Muscle layer of colon (tissue), 2 donors: ENCODE results near the gene EEF1A1.
"Not testable (repeated sequence)": the region's sequence is repeated elsewhere in the genome, so short reads cannot be mapped to it uniquely, and the experiment has no call there.

Source experiments
- H3K27ac ChIP-seq: one replicate; pipeline ENCODE4 v1.7.0; 2013; ENCODE audit warnings: low read depth, mild to moderate bottlenecking, low read length, moderate library complexity
- H3K27me3 ChIP-seq, 2 donors: one replicate each; pipeline ENCODE4 v1.7.0; 2013; ENCODE audit warnings: low read length in 2 of 2, mild to moderate bottlenecking in 2 of 2; ENCODE audit not compliant: insufficient read depth in 2 of 2, control insufficient read depth in 1 of 2
- H3K36me3 ChIP-seq: one replicate; pipeline ENCODE4 v1.7.0; 2013; ENCODE audit warnings: mild to moderate bottlenecking, low read length; ENCODE audit not compliant: insufficient read depth
- H3K4me1 ChIP-seq: one replicate; pipeline ENCODE4 v1.7.0; 2013; ENCODE audit warnings: mild to moderate bottlenecking, low read length; ENCODE audit not compliant: insufficient read depth
- H3K4me3 ChIP-seq, 2 donors: one replicate each; pipeline ENCODE4 v1.7.0; 2013; ENCODE audit warnings: low read length in 2 of 2, low read depth in 1 of 2, mild to moderate bottlenecking in 1 of 2, moderate library complexity in 1 of 2
- H3K9ac ChIP-seq: one replicate; pipeline ENCODE4 v1.7.0; 2013; ENCODE audit warnings: low read length
- H3K9me3 ChIP-seq: one replicate; pipeline ENCODE4 v1.7.0; 2013; ENCODE audit warnings: mild to moderate bottlenecking, low read length
- donor health status: abdominal sarcoma.
- donor health status: Adenocarcinoma of cecum.

EEF1A1 gene

GRCh38 chr6:73515204-73515655, 5.6 kb downstream of the EEF1A1 start:
- Histone ChIP-seq H3K4me1 (peaks cover 39% of the 10 kb centered on the region), H3K36me3 (peaks cover 46% of the 10 kb centered on the region), H3K9me3 (no peaks in the 10 kb centered on the region), H3K4me3 (no peak overlapping the region), H3K27ac (no peak overlapping the region), H3K9ac (no peak overlapping the region), H3K27me3 (no peaks in the 10 kb centered on the region)

- Histone ChIP-seq H3K36me3 (peaks cover 45% of the 10 kb centered on the region), H3K9ac (no peak overlapping the region), H3K9me3 (no peaks in the 10 kb centered on the region), H3K4me1 (peaks cover 39% of the 10 kb centered on the region), H3K27me3 (no peaks in the 10 kb centered on the region), H3K4me3 (no peak overlapping the region), H3K27ac (no peak overlapping the region)
Observed at GRCh38 chr6:73514746-73515110, 6.1 kb downstream of the EEF1A1 start.

- Histone ChIP-seq H3K4me1 (peaks cover 26% of the 10 kb centered on the region), H3K27ac (no peak overlapping the region), H3K36me3 (peaks cover 32% of the 10 kb centered on the region)
Observed at GRCh38 chr6:73513496-73513854, 7.4 kb downstream of the EEF1A1 start.

GRCh38 chr6:73511796-73512195, 9.0 kb downstream of the EEF1A1 start:
- Histone ChIP-seq H3K27ac (no peak overlapping the region), H3K4me3 (no peak overlapping the region), H3K9me3 (no peaks in the 10 kb centered on the region), H3K36me3 (peaks cover 20% of the 10 kb centered on the region), H3K9ac (no peak overlapping the region), H3K27me3 (no peaks in the 10 kb centered on the region), H3K4me1 (peaks cover 17% of the 10 kb centered on the region)

More at GRCh38 chr6:73513496-73513854, 7.4 kb downstream of the EEF1A1 start:
- Histone ChIP-seq H3K4me3 (no peak overlapping the region), H3K27me3 (no peaks in the 10 kb centered on the region), H3K9ac (no peak overlapping the region), H3K9me3 (no peaks in the 10 kb centered on the region)

- Histone ChIP-seq H3K27ac (no peak overlapping the region), H3K9me3 (no peaks in the 10 kb centered on the region), H3K4me3 (no peak overlapping the region), H3K27me3 (no peaks in the 10 kb centered on the region), H3K36me3 (peaks cover 3% of the 10 kb centered on the region), H3K4me1 (no peaks in the 10 kb centered on the region), H3K9ac (no peak overlapping the region)
Observed at GRCh38 chr6:73509851-73510250, 11.0 kb downstream of the EEF1A1 start.

- H3K4me1 ChIP-seq = no peaks in the 10 kb centered on the region
- no peak overlapping the region for H3K9ac ChIP-seq
- H3K27ac ChIP-seq = no peak overlapping the region
- no peaks in the 10 kb centered on the region for H3K27me3 ChIP-seq
- H3K36me3 ChIP-seq = no peaks in the 10 kb centered on the region
- no peak overlapping the region for H3K4me3 ChIP-seq
- H3K9me3 ChIP-seq = no peaks in the 10 kb centered on the region
Observed at GRCh38 chr6:73508776-73509175, 12.1 kb downstream of the EEF1A1 start.

GRCh38 chr6:73506246-73506645, 14.6 kb downstream of the EEF1A1 start:
- Histone ChIP-seq H3K27me3 (no peaks in the 10 kb centered on the region), H3K4me3 (no peak overlapping the region), H3K4me1 (no peaks in the 10 kb centered on the region), H3K27ac (no peak overlapping the region), H3K36me3 (peaks cover 9% of the 10 kb centered on the region), H3K9ac (no peak overlapping the region), H3K9me3 (no peaks in the 10 kb centered on the region)

GRCh38 chr6:73505705-73506104, 15.1 kb downstream of the EEF1A1 start:
- H3K9ac ChIP-seq, H3K27me3 ChIP-seq, H3K9me3 ChIP-seq, H3K4me3 ChIP-seq, H3K4me1 ChIP-seq, H3K27ac ChIP-seq: not testable (repeated sequence)
- peaks cover 14% of the 10 kb centered on the region for H3K36me3 ChIP-seq

- no peaks in the 10 kb centered on the region for H3K9me3 ChIP-seq
- no peaks in the 10 kb centered on the region for H3K27me3 ChIP-seq
- no peak overlapping the region for H3K9ac ChIP-seq
- no peak overlapping the region for H3K4me3 ChIP-seq
- peaks cover 18% of the 10 kb centered on the region for H3K36me3 ChIP-seq
- no peaks in the 10 kb centered on the region for H3K4me1 ChIP-seq
- no peak overlapping the region for H3K27ac ChIP-seq
Observed at GRCh38 chr6:73505142-73505541, 15.7 kb downstream of the EEF1A1 start.

- no peaks in the 10 kb centered on the region for H3K9me3 ChIP-seq
- H3K4me1 ChIP-seq = no peaks in the 10 kb centered on the region
- peaks cover 24% of the 10 kb centered on the region for H3K36me3 ChIP-seq
- no peak overlapping the region for H3K9ac ChIP-seq
- H3K27me3 ChIP-seq = no peaks in the 10 kb centered on the region
- no peak overlapping the region for H3K27ac ChIP-seq
- H3K4me3 ChIP-seq = no peak overlapping the region
Observed at GRCh38 chr6:73504160-73504559, 16.7 kb downstream of the EEF1A1 start.

GRCh38 chr6:73503027-73503772, 17.6 kb downstream of the EEF1A1 start:
- Histone ChIP-seq H3K27me3 (no peaks in the 10 kb centered on the region), H3K9ac (no peak overlapping the region), H3K27ac (no peak overlapping the region), H3K4me3 (no peak overlapping the region), H3K9me3 (no peaks in the 10 kb centered on the region), H3K4me1 (no peaks in the 10 kb centered on the region), H3K36me3 (peaks cover 26% of the 10 kb centered on the region)

- Histone ChIP-seq H3K36me3 (peaks cover 36% of the 10 kb centered on the region), H3K9me3 (no peaks in the 10 kb centered on the region), H3K27ac (no peak overlapping the region), H3K4me3 (no peak overlapping the region), H3K4me1 (no peaks in the 10 kb centered on the region), H3K9ac (no peak overlapping the region), H3K27me3 (no peaks in the 10 kb centered on the region)
Observed at GRCh38 chr6:73497915-73498314, 22.9 kb downstream of the EEF1A1 start.
